GM12878 (cell line): Measurements from ENCODE around the gene TMEM259. TPM values are rescaled to one million over a fixed set of nuclear protein-coding genes. Genes with fewer than 3 reads are reported as not detected.

ENCODE experiments used
- ATAC-seq: fragments of 200-7000 bp; cut with Tn5 transposase; 3 replicates; pipeline ENCODE4 v1.9.1; 2020; ENCODE audit warnings: mild to moderate bottlenecking, moderate library complexity
- BruUV-seq: library from RNA; stranded (reverse); fragments of 400-500 nt; replicated peaks from 2 replicates; lab custom pipeline; 2021; lab: Mats Ljungman, UMichigan
- CTCF ChIA-PET: fragments of 300-600 bp; sonication (Branson Sonifier 250); formaldehyde crosslinking; extraction: SDS; loops from one replicate; lab custom pipeline; 2021; ENCODE audit warnings: inconsistent platforms; lab: Yijun Ruan, JAX
- POLR2A ChIA-PET: fragments of 350-600 bp; formaldehyde crosslinking; extraction: SDS; loops from one replicate; lab custom pipeline; 2021; ENCODE audit warnings: inconsistent platforms; lab: Charles Lee
- RAD21 ChIA-PET: fragments of 300-600 bp; sonication (Branson Sonifier 250); formaldehyde crosslinking; loops from one replicate; lab custom pipeline; 2023; ENCODE audit warnings: antibody characterized with exemption; ENCODE audit not compliant: unreplicated experiment; lab: Charles Lee
- SMC1A ChIA-PET: fragments of 300-600 bp; sonication (Branson Sonifier 250); formaldehyde crosslinking; loops from one replicate; lab custom pipeline; 2023; ENCODE audit not compliant: unreplicated experiment, uncharacterized antibody; lab: Charles Lee
- DNase-seq: peaks from one replicate; pipeline ENCODE4 v3.0.0-alpha.2; 2011; ENCODE audit warnings: low read depth, low spot score
- FAIRE-seq: peaks from 3 replicates; lab custom pipeline; 2011; peaks lifted over from hg19 to GRCh38; lab: Jason Lieb, UNC
- H2AFZ ChIP-seq: 2 replicates; pipeline ENCODE4 v1.6.0; 2011; ENCODE audit warnings: low read depth, low read length, control low read depth; ENCODE audit not compliant: control insufficient read depth
- H3K27ac ChIP-seq: 2 replicates; pipeline ENCODE4 v1.5.1; 2011; ENCODE audit warnings: control low read depth; ENCODE audit not compliant: control insufficient read depth, insufficient read depth
- H3K27me3 ChIP-seq, 2 experiments: replicated peaks in 1 of 2; 2 replicates each; pipeline versions ENCODE4 v1.6.0 to v1.6.1; 2011; ENCODE audit warnings: low read length in 1 of 2; ENCODE audit not compliant: control insufficient read depth in 2 of 2, insufficient read depth in 2 of 2
- H3K36me3 ChIP-seq, 2 experiments: 2 replicates each; pipeline ENCODE4 v1.5.1; 2011; ENCODE audit warnings: low read length in 1 of 2; ENCODE audit not compliant: control insufficient read depth in 2 of 2, insufficient read depth in 2 of 2
- H3K4me1 ChIP-seq: 2 replicates; pipeline ENCODE4 v1.6.1; 2011; ENCODE audit warnings: mild to moderate bottlenecking, low read length, moderate library complexity, mixed read lengths; ENCODE audit not compliant: control insufficient read depth, insufficient read depth
- H3K4me2 ChIP-seq: 2 replicates; pipeline ENCODE4 v1.6.0; 2011; ENCODE audit warnings: control low read depth; ENCODE audit not compliant: control insufficient read depth, insufficient read depth
- H3K4me3 ChIP-seq: fragments of 200-600 bp; sonication (generic); 2 replicates; pipeline ENCODE4 v1.5.1; 2016
- H3K79me2 ChIP-seq: 2 replicates; pipeline ENCODE4 v1.6.0; 2011; ENCODE audit warnings: low read length; ENCODE audit not compliant: control insufficient read depth, insufficient read depth
- H3K9ac ChIP-seq: 2 replicates; pipeline ENCODE4 v1.8.0; 2011; ENCODE audit warnings: low read length, control low read depth, mixed read lengths; ENCODE audit not compliant: control insufficient read depth, insufficient read depth
- H3K9me3 ChIP-seq: replicated peaks from 3 replicates; pipeline ENCODE4 v1.5.1; 2011; ENCODE audit warnings: mild to moderate bottlenecking, low read length; ENCODE audit not compliant: control insufficient read depth, insufficient read depth
- H4K20me1 ChIP-seq: 2 replicates; pipeline ENCODE4 v1.6.0; 2011; ENCODE audit not compliant: control insufficient read depth, insufficient read depth
- DPF2 ChIP-seq: fragments of 450-650 bp; IDR thresholded peaks from 2 replicates; pipeline ENCODE4 v1.6.1; 2017; ENCODE audit warnings: mild to moderate bottlenecking
- GATAD2B ChIP-seq: fragments of 450-650 bp; conservative IDR thresholded peaks from 2 replicates; pipeline ENCODE4 v1.6.1; 2017; ENCODE audit warnings: low read depth, mild to moderate bottlenecking, moderate library complexity
- POLR2AphosphoS2 ChIP-seq: IDR thresholded peaks from 2 replicates; pipeline ENCODE4 v1.6.1; 2011; ENCODE audit warnings: low read depth, mild to moderate bottlenecking, low read length, improper control_type of control experiment, moderate library complexity
- TCF12 ChIP-seq: IDR thresholded peaks from 2 replicates; pipeline ENCODE4 v1.6.1; 2011; ENCODE audit warnings: low read depth, mild to moderate bottlenecking, low read length
- ZBED1 ChIP-seq: IDR thresholded peaks from 2 replicates; pipeline ENCODE4 v1.6.1; 2016; ENCODE audit warnings: borderline replicate concordance
- ZBTB11 ChIP-seq: fragments of 450-650 bp; formaldehyde crosslinking; IDR thresholded peaks from 2 replicates; pipeline ENCODE4 v1.5.0; 2022; ENCODE audit warnings: mild to moderate bottlenecking, missing genetic modification characterization
- ZNF207 ChIP-seq: fragments of 450-650 bp; IDR thresholded peaks from 2 replicates; pipeline ENCODE4 v1.6.1; 2014; ENCODE audit warnings: antibody characterized with exemption, mild to moderate bottlenecking, borderline replicate concordance
- ZNF384 ChIP-seq: IDR thresholded peaks from 2 replicates; pipeline ENCODE4 v1.6.1; 2012; ENCODE audit warnings: low read depth, mild to moderate bottlenecking, low read length, improper control_type of control experiment, borderline replicate concordance
- ZNF622 ChIP-seq: fragments of 450-650 bp; IDR thresholded peaks from 2 replicates; pipeline ENCODE4 v1.6.1; 2017; ENCODE audit warnings: mild to moderate bottlenecking, inconsistent platforms
- WGBS: methylation state at CpG from one replicate; pipeline ENCODE4 v1.1.6; 2016; ENCODE audit warnings: low lambda C conversion rate; ENCODE audit not compliant: insufficient replicate concordance, insufficient coverage; ENCODE audit errors: missing lambda C conversion rate; 5-methylcytosine and 5-hydroxymethylcytosine counted together
- in situ Hi-C: fragments of 300-500 bp; cut with MboI; formaldehyde crosslinking; loops from 9 replicates; pipeline ENCODE4 v1.14.3; 2018; ENCODE audit warnings: mixed read lengths
- intact Hi-C: fragments of 100-400 bp; cut with micrococcal nuclease; formaldehyde crosslinking; loops from one replicate; pipeline ENCODE4 v1.14.2; 2022; ENCODE audit not compliant: unreplicated experiment
- polyA plus RNA-seq, 11 experiments: library from polyadenylated mRNA; depleted of rRNA in 4 of 11; unstranded in 6 of 11; stranded (reverse) in 5 of 11; fragments of >200 nt; fragmentation: Nextera tagmentation in 4 of 11; fragmentation: Illumina TruSeq in 1 of 11; extraction: Ambion mirVana in 4 of 11; extraction: Trizol in 1 of 11; gene quantifications; 1 replicate in 1 of 11; 2 replicates in 10 of 11; pipeline versions ENCODE4 v1.2.1 to v1.2.3, GENCODE V29; 2011 to 2016; ENCODE audit warnings: inconsistent platforms in 2 of 11, missing spikeins in 2 of 11, low read depth in 1 of 11
- total RNA-seq, 4 experiments: library from RNA; depleted of rRNA in 3 of 4; stranded (reverse); fragments of >200 nt in 3 of 4; fragmentation: Illumina TruSeq in 1 of 4; extraction: Trizol in 1 of 4; gene quantifications; 2 replicates each; pipeline versions ENCODE4 v1.2.1 to v1.2.3, GENCODE V29; 2013 to 2021

The TMEM259 gene
- total and polyA plus RNA-seq, 10 of the 15 experiments (the other 5 are each of a cell fraction or from before 2014, with no cell fraction given) = 0.43 to 184 (median 62.0) TPM

GRCh38 chr19:1061987-1062386 is 41.1 kb upstream of the TMEM259 start (continued):
- TF ChIP-seq TCF12 (no peak), ZNF622 (no peak), POLR2AphosphoS2 (no peak), ZBED1 (no peak), ZBTB11 (CRISPR knock-in tag) (no peak), ZNF384 (no peak), GATAD2B (no peak)

GRCh38 chr19:1060689-1061088 is 39.8 kb upstream of the TMEM259 start:
- H3K36me3 ChIP-seq = no peaks in the 10 kb centered on the region; a peak in 1 of 4 replicates
- ATAC-seq = no peak
- no peak overlapping the region for H3K27ac ChIP-seq
- no peak overlapping the region for H3K9ac ChIP-seq
- no peak overlapping the region for H2AFZ ChIP-seq
- intact Hi-C loops = no loop called here
- peaks cover 10% of the 10 kb centered on the region; the same call in 1 of the 2 replicates for H3K4me1 ChIP-seq
- ChIA-PET POLR2A (interaction anchor here (0.7 to 0.9 kb wide), 4 partner anchors 17 to 270 kb away, joined by 3 to 7 read pairs (median 4); no protein-coding TSS in a partner anchor), CTCF (no interaction called here), RAD21 (no interaction called here), SMC1A (no interaction called here)
- 50% methylated on average over 5 of the region's 5 CpGs for WGBS
- no peak overlapping the region for H3K4me2 ChIP-seq
- no peak overlapping the region for H3K4me3 ChIP-seq
- H4K20me1 ChIP-seq = no peaks in the 10 kb centered on the region
- no peak for DNase-seq
- no peaks in the 10 kb centered on the region for H3K27me3 ChIP-seq
- FAIRE-seq = no peak
- H3K79me2 ChIP-seq = no peaks in the 10 kb centered on the region
- BruUV-seq = no TSS peak
- TF ChIP-seq DPF2 (peak; percentile 45; the same call in 1 of the 2 replicates), ZNF207 (no peak)
- H3K9me3 ChIP-seq = no peaks in the 10 kb centered on the region
- in situ Hi-C loops = no loop called here
